Measurements from ENCODE around the gene CCT2.

CCT2 gene

DNA sequence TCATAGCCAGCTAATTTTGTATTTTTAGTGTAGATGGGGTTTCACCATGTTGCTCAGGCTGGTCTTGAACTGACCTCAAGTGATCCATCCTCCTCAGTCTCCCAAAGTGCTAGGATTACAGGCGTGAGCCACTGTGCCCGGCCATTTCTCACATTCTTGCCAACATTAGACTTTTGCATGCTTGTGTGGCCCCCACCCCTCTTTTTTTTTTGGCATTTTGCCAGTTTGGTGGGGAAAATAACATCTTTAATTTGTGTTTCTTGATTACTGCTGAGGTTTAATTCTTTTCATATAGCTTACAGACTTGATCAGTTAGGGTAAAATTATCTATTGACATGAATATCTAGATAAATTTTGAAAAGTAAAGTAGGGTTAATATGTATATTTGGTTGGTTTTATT, 3.8 kb downstream of the CCT2 start:
- Histone ChIP-seq H3K27ac (no peak overlapping the region), H3K27me3 (no peaks in the 10 kb centered on the region), H3K4me3 (ENCODE audit: low read depth in 1 of 2, low read length in 1 of 2) (no peak overlapping the region), H3K9me3 (no peaks in the 10 kb centered on the region), H3K36me3 (peaks cover 32% of the 10 kb centered on the region), H3K4me1 (ENCODE audit: control insufficient read depth in 1 of 2, insufficient read depth in 1 of 2, low read depth in 1 of 2, low read length in 1 of 2) (peaks cover 9% of the 10 kb centered on the region in 2 experiments)
- TF ChIP-seq, protein P1, sequence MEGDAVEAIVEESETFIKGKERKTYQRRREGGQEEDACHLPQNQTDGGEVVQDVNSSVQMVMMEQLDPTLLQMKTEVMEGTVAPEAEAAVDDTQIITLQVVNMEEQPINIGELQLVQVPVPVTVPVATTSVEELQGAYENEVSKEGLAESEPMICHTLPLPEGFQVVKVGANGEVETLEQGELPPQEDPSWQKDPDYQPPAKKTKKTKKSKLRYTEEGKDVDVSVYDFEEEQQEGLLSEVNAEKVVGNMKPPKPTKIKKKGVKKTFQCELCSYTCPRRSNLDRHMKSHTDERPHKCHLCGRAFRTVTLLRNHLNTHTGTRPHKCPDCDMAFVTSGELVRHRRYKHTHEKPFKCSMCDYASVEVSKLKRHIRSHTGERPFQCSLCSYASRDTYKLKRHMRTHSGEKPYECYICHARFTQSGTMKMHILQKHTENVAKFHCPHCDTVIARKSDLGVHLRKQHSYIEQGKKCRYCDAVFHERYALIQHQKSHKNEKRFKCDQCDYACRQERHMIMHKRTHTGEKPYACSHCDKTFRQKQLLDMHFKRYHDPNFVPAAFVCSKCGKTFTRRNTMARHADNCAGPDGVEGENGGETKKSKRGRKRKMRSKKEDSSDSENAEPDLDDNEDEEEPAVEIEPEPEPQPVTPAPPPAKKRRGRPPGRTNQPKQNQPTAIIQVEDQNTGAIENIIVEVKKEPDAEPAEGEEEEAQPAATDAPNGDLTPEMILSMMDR (IDR thresholded peaks at IDR 0.05), result no peak

DNA sequence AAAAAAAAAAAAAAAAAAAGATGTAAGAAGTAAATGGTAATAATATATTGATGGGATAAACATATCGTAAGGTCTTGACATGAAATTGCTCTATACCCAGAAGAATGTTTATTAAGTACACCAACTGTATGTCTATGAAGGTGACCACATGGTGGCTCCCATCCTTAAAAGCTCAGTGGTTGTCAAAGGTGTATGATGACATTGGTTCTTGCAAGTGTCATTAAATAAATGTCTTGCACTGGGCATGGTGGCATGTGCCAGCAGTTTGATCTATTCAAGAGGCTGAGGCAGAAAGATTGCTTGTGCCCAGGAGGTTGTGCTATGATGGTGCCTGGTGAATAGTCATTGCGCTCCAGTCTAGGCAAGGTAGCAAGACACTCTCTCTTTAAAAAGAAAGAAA, 10.4 kb downstream of the CCT2 start:
- TF ChIP-seq, protein P1 (IDR thresholded peaks at IDR 0.05), result no peak
- no peaks in the 10 kb centered on the region for H3K4me1 ChIP-seq (ENCODE audit: control insufficient read depth in 1 of 2, insufficient read depth in 1 of 2, low read depth in 1 of 2, low read length in 1 of 2)
- H3K36me3 ChIP-seq, result peaks cover 73% of the 10 kb centered on the region
- H3K27me3 ChIP-seq, result no peaks in the 10 kb centered on the region
- H3K9me3 ChIP-seq, result no peaks in the 10 kb centered on the region
- no peak overlapping the region for H3K4me3 ChIP-seq (ENCODE audit: low read depth in 1 of 2, low read length in 1 of 2)
- no peak overlapping the region for H3K27ac ChIP-seq

DNA sequence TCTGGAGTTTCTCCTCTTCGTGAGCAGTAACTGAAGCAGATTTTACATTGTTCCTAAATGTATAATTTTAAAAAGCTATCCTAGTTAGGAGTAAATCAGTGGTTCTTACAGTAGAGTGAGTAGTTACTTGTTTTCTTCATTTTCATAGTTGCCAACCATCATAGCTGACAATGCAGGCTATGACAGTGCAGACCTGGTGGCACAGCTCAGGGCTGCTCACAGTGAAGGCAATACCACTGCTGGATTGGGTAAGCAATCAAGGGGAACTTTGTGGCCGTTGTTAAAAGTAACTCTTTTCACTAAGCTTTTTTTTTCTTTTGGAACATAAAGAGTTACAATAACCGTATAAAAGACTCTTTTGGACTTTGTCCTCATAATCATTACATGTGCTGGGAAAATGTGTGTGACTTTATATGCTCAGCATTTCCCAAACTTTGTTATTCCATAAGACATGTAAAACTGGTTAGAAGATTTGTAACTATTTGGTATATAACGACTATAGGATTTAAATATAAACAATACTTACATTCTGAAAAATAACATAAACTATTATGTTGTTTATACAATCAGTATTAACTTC, 13.0 kb downstream of the CCT2 start:
- H3K36me3 ChIP-seq, result peaks cover 67% of the 10 kb centered on the region
- H3K9me3 ChIP-seq, result no peaks in the 10 kb centered on the region
- H3K27ac ChIP-seq, result no peak overlapping the region
- no peaks in the 10 kb centered on the region for H3K4me1 ChIP-seq (ENCODE audit: control insufficient read depth in 1 of 2, insufficient read depth in 1 of 2, low read depth in 1 of 2, low read length in 1 of 2)
- no peak overlapping the region for H3K4me3 ChIP-seq (ENCODE audit: low read depth in 1 of 2, low read length in 1 of 2)
- TF ChIP-seq, protein P1 (IDR thresholded peaks at IDR 0.05), result no peak
- H3K27me3 ChIP-seq, result no peaks in the 10 kb centered on the region

DNA sequence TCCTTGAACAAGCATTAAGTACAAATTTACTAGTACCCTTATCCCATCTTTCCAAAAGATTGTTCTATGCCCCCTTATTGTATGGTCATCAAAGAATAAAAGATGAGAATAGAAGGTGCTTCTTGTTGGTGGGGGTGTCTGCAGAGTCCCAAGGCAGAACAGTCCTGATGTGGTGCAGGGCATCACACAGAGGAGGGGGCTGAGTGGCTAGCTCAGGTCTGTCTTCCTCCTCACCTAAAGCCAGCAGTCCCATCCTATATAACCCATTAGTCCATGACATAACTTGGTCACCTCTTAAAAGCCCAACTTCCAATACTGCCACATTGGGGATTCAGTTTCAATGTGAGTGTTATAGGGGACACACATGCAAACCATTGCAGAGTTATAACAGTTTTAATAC, 15.5 kb downstream of the CCT2 start:
- H3K27me3 ChIP-seq, result no peaks in the 10 kb centered on the region
- TF ChIP-seq, protein P1 (IDR thresholded peaks at IDR 0.05), result no peak
- no peaks in the 10 kb centered on the region for H3K4me1 ChIP-seq (ENCODE audit: control insufficient read depth in 1 of 2, insufficient read depth in 1 of 2, low read depth in 1 of 2, low read length in 1 of 2)
- H3K27ac ChIP-seq, result no peak overlapping the region
- H3K4me3 ChIP-seq (ENCODE audit: low read depth in 1 of 2, low read length in 1 of 2), result no peak overlapping the region
- H3K9me3 ChIP-seq, result no peaks in the 10 kb centered on the region
- peaks cover 54% of the 10 kb centered on the region for H3K36me3 ChIP-seq

DNA sequence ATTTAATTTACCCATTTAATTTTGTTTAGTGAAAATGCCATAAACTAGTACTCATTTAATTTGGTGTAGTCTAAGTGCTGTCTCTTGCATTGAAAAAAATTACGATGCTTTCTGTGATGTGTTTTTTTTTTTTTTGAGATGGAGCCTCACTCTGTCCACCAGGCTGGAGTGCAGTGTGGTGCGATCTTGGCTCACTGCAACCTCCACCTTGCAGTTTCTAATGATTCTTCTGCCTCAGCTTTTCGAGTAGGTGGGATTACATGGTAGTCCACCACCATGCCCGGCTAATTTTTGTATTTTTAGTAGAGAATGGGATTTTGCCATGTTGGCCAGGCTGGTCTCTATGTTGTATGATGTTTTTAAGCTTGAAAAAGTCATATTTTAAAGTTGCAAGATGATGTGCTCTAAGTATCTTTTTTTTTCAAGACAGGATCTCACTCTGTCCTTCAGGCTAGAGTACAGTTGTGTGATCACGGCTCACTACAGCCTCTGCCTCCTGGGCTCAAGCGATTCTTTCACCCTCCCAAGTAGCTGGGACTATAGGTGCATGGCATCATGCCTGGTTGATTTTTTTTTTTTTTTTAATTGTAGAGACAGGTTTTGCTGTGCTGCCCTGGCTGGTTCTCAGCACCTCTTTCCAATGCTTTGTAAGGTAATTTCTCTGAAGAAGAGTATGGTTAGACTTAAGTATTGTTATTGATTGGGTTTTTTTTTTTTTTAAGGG, 16.9 kb downstream of the CCT2 start:
- TF ChIP-seq, protein P1 (IDR thresholded peaks at IDR 0.05), result no peak
- Histone ChIP-seq H3K36me3 (peaks cover 46% of the 10 kb centered on the region), H3K4me1 (ENCODE audit: control insufficient read depth in 1 of 2, insufficient read depth in 1 of 2, low read depth in 1 of 2, low read length in 1 of 2) (no peaks in the 10 kb centered on the region)

More for the DNA sequence above, 16.9 kb downstream of the CCT2 start:
- Histone ChIP-seq H3K9me3 (no peaks in the 10 kb centered on the region), H3K27ac (no peak overlapping the region), H3K4me3 (ENCODE audit: low read depth in 1 of 2, low read length in 1 of 2) (no peak overlapping the region), H3K27me3 (no peaks in the 10 kb centered on the region)

Measured in neutrophil (primary cell).